ENCODE measurements around the gene KLF16. TPM values are rescaled to one million over a fixed set of nuclear protein-coding genes. Genes with fewer than 3 reads are reported as not detected.

Gene KLF16
- total RNA-seq, 1 donor, result 10.4 TPM

- peak overlapping the region; percentile 7 for H3K4me3 ChIP-seq (ENCODE audit: low read depth, low read length)
- no peak for TF ChIP-seq CTCF (IDR thresholded peaks at IDR 0.05; ENCODE audit: insufficient read depth, low read depth, low read length)
- no peak for DNase-seq (ENCODE audit: low read depth)
These were observed 22.0 kb downstream of the KLF16 start for GRCh38 chr19:1841209-1841924.

GRCh38 chr19:1840541-1841115, 22.8 kb downstream of the KLF16 start:
- no peak for TF ChIP-seq CTCF (IDR thresholded peaks at IDR 0.05; ENCODE audit: insufficient read depth, low read depth, low read length)
- DNase-seq (ENCODE audit: low read depth), result peak; percentile 49
- no peak overlapping the region for H3K4me3 ChIP-seq (ENCODE audit: low read depth, low read length)

- no peak for TF ChIP-seq CTCF (IDR thresholded peaks at IDR 0.05; ENCODE audit: insufficient read depth, low read depth, low read length)
- no peak for DNase-seq (ENCODE audit: low read depth)
- no peak overlapping the region for H3K4me3 ChIP-seq (ENCODE audit: low read depth, low read length)
These were observed 23.5 kb downstream of the KLF16 start for GRCh38 chr19:1839658-1840540.

- TF ChIP-seq CTCF (IDR thresholded peaks at IDR 0.05; ENCODE audit: insufficient read depth, low read depth, low read length), result peak; percentile 97
- H3K4me3 ChIP-seq (ENCODE audit: low read depth, low read length), result no peak overlapping the region
- peak; percentile 27 for DNase-seq (ENCODE audit: low read depth)
These were observed 25.7 kb downstream of the KLF16 start for GRCh38 chr19:1837625-1838105.

GRCh38 chr19:1837222-1837565, 26.2 kb downstream of the KLF16 start:
- no peak for TF ChIP-seq CTCF (IDR thresholded peaks at IDR 0.05; ENCODE audit: insufficient read depth, low read depth, low read length)
- no peak for DNase-seq (ENCODE audit: low read depth)
- H3K4me3 ChIP-seq (ENCODE audit: low read depth, low read length), result no peak overlapping the region

- no peak for DNase-seq (ENCODE audit: low read depth)
- no peak overlapping the region for H3K4me3 ChIP-seq (ENCODE audit: low read depth, low read length)
- TF ChIP-seq CTCF (IDR thresholded peaks at IDR 0.05; ENCODE audit: insufficient read depth, low read depth, low read length), result no peak
These were observed 26.7 kb downstream of the KLF16 start for GRCh38 chr19:1836458-1837221.
